ENCODE measurements around the gene RHOBTB3.

DNA sequence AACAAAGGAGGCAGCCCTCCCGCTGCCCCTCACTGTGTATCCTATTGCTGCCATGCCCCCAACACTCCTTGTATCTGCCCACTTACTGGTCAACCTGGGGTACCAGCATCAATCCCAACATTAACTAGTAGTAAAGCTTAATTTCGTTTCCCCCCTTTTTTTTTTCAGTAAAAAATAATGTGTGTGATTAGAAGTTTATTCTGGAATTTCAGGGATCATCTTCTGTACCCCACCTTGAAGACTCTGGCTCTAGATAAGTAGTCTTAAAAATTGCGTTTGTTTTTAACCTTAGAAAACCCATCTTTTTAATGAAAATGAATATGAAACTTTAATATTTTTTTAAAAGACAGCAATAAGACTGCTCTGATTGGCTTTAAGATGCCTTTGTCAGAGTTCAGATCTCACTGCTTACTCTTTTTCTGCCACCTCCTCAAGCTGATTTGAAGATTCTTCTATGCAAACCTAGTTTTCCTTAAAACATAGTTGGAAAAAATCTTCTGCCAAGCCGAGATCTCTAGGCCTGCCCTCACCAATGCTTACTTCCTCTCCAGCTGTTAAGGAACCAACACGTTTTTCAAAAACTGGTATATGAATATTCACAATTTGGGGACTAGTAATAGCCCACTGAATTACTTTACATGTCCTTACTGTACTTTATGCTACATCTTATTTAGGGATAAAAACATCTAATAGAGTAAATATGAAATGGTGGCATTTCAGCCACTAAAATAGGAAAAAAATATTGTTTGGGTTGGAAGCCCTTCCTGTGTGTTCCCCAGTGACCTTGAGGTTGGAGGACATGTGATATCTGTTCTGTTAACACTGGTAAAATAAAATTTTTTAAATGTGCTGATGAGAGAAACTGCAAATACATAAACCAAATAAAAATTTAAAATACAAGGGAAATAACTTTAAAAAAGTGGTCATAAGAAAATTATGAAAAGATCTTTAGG, 4.0 kb upstream of the RHOBTB3 start:
- TF ChIP-seq, protein P1, sequence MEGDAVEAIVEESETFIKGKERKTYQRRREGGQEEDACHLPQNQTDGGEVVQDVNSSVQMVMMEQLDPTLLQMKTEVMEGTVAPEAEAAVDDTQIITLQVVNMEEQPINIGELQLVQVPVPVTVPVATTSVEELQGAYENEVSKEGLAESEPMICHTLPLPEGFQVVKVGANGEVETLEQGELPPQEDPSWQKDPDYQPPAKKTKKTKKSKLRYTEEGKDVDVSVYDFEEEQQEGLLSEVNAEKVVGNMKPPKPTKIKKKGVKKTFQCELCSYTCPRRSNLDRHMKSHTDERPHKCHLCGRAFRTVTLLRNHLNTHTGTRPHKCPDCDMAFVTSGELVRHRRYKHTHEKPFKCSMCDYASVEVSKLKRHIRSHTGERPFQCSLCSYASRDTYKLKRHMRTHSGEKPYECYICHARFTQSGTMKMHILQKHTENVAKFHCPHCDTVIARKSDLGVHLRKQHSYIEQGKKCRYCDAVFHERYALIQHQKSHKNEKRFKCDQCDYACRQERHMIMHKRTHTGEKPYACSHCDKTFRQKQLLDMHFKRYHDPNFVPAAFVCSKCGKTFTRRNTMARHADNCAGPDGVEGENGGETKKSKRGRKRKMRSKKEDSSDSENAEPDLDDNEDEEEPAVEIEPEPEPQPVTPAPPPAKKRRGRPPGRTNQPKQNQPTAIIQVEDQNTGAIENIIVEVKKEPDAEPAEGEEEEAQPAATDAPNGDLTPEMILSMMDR (IDR thresholded peaks at IDR 0.05; ENCODE audit: extremely low read depth in 1 of 2, insufficient read depth in 1 of 2, low read depth in 1 of 2, low read length in 2 of 2): no peak
- no peak for TF ChIP-seq FOS (IDR thresholded peaks at IDR 0.05; ENCODE audit: borderline replicate concordance, insufficient read depth, low read length)
- TF ChIP-seq, protein P2, sequence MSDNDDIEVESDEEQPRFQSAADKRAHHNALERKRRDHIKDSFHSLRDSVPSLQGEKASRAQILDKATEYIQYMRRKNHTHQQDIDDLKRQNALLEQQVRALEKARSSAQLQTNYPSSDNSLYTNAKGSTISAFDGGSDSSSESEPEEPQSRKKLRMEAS (IDR thresholded peaks at IDR 0.05; ENCODE audit: insufficient read depth, insufficient read length): no peak
- TF ChIP-seq EZH2 (IDR thresholded peaks at IDR 0.05; ENCODE audit: borderline replicate concordance, low read depth, low read length, severe bottlenecking): no peak
- no peak for TF ChIP-seq POLR2A (IDR thresholded peaks at IDR 0.05; ENCODE audit: low read depth, low read length)
- no peak for TF ChIP-seq JUN (IDR thresholded peaks at IDR 0.05; ENCODE audit: borderline replicate concordance, insufficient read depth, insufficient read length, low read depth)

Data from endothelial cell of umbilical vein (primary cell).